Right ventricle myocardium superior (tissue), 1 donor: ENCODE data around the gene KRTAP12-3. TPM values are rescaled to one million over a fixed set of nuclear protein-coding genes. Genes with fewer than 3 reads are reported as not detected.
"Not testable (repeated sequence)": the region's sequence is repeated elsewhere in the genome, so short reads cannot be mapped to it uniquely, and the experiment has no call there.

Experiments
- ATAC-seq: fragments of 200-7000 bp; cut with Tn5 transposase; one replicate; pipeline ENCODE4 v1.9.1; 2020; ENCODE audit warnings: mild to moderate bottlenecking; ENCODE audit not compliant: poor library complexity
- DNase-seq: peaks from one replicate; pipeline ENCODE4 v3.0.0-alpha.2; 2020
- intact Hi-C: fragments of 100-400 bp; cut with DNase I; formaldehyde crosslinking; loops from one replicate; pipeline ENCODE4 v1.11.2; 2022
- long read RNA-seq: library from polyadenylated mRNA; unstranded; transcript quantifications from one replicate; pipeline ENCODE4 v2.0.0, GENCODE V29; 2021
- total RNA-seq: library from RNA; stranded (reverse); fragmentation: NEBNext Ultra II Directional; extraction: Animal tissue kit (Norgen Biotek cat#: 25700); gene quantifications from one replicate; pipeline ENCODE4 v1.2.1, GENCODE V29; 2021
- donor health status: DM: no; HTN: yes; CAD: no; lungs with severe emphysema.

Gene KRTAP12-3, protein sequence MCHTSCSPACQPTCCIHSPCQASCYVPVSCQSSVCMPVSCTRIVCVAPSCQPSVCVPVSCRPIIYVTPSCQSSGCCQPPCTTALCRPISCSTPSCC
- total RNA-seq: not detected
- long read RNA-seq: 0 reads

DNA sequence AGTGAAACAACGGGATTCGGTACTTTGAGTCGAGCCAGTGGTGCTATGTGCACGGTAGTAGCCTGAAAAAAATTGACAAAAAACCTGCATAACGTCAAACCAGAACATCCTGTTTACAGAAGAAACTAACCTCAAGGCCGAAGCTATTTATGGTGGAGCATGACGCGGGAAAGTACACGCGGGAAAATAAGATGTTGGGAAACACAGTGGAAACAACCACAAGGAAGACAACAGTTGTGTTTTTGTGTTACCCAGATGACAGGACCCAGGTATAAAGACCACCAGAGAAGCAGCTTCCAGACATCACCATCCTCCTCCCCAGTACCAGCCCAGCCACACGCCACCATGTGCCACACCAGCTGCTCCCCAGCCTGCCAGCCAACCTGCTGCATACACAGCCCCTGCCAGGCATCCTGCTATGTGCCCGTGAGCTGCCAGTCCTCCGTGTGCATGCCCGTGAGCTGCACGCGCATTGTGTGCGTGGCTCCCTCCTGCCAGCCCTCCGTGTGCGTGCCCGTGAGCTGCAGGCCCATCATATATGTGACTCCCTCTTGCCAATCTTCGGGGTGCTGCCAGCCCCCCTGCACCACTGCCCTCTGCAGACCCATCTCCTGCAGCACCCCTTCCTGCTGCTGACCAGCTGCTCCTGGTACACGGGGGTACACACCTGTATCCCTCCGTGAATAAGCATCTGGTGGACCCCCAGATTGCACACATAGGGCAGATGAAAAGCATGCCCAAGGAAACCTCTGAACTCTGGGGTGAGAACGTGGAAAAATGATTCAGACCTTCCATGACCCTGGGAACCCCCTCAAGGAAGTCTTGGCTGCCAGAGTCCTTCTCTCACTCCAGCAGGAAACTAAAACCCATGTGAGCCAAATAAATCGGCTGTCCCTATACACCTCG lies at the start of gene KRTAP12-3:
TSS of gene KRTAP12-3 (plus strand) at position 298 of the 906 bp plus-strand sequence. CDS start at position 346, 48 bp downstream.
- no peak for DNase-seq
- intact Hi-C loops: no loop called here
- ATAC-seq: no peak

DNA sequence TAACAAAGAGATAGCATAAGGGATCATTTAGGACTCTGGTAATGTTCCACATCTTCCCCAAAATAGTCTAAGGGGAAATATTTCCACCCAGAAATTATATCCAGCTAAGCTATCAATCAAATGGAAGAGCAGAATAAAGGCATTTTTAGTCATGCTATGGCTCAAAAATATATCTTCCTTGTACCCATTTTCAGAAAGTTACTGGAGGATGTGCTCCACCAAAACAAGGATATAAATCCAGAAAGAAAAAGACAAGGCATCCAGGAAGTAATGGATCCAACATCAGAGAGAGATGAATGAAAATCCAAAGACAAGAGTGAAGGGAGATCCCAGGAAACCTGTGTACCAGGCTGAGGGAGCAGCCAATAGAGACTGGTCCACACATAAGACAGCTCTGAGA lies 48.5 kb upstream of the KRTAP12-3 start:
- ATAC-seq (no peak), DNase-seq (no peak)
- intact Hi-C loops: no loop called here

DNA sequence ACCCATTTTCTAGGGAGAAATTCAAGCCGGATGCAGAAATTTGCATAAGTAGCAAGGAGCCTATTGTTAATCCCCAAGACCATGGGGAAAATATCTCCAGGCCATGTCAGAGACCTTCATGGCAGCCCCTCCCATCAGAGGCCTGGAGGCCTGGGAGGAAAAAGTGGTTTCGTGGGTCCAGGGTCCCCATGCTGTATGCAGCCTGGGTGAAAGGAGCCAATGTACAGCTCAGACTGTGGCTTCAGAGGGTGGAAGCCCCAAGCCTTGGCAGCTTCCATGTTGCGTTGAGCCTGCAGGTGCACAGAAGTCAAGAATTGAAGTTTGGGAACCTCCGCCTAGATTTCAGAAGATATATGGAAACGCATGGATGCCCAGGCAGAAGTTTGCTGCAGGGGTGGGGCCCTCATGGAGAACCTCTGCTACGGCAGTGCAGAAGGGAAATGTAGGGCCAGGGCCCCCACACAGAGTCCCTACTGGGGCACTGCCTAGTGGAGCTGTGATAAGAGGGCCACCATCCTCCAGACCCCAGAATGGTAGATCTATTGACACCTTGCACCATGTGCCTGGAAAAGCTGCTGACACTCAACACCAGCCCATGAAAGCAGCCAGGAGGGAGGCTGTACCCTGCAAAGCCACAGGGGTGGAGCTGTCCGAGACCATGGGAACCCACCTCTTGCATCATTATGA lies 47.4 kb upstream of the KRTAP12-3 start:
- intact Hi-C loops, DNase-seq, ATAC-seq: not testable (repeated sequence)

DNA sequence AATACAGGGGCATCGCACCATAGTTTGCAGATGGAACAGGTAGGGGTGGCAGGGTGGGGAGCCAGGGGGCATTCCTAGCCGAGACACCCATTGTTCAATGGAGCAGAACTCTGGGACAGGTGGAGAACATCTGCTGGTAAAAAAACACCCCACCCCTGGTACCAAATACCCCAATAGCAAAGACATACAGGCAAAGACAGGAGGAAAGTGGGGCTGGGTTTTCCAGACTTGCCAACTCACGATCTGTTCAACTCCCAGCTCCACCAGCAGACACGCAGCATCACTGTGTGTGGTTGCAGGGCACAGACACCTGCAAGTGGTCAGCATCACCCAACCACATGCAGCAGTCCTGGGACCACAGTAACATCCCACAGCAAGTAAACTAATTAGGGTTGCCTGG lies 46.2 kb upstream of the KRTAP12-3 start:
- no peak for DNase-seq
- intact Hi-C loops: no loop called here
- no peak for ATAC-seq

DNA sequence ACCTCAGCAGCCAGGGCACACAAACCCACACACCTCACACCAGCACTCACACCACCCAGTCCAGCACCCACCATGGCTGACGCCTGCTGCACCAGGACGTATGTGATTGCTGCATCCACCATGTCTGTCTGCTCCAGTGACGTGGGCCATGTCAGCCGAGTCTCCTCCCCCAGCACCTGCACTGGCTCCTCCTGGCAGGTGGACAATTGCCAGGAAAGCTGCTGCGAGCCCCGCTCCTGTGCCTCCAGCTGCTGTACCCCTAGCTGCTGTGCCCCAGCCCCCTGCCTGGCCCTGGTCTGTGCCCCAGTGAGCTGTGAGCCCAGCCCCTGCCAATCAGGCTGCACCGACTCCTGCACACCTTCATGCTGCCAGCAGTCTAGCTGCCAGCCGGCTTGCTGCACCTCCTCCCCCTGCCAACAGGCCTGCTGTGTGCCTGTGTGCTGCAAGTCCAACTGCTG lies 45.7 kb upstream of the KRTAP12-3 start, which contains the start of gene KRTAP10-8:
TSS of gene KRTAP10-8 (plus strand) at position 51 of the 458 bp plus-strand sequence. CDS start at position 73, 22 bp downstream.
- ATAC-seq (no peak), DNase-seq (no peak)
- intact Hi-C loops: no loop called here

GRCh38 chr21:44612669-44613229 lies 45.0 kb upstream of the KRTAP12-3 start:
- ATAC-seq (no peak), DNase-seq (no peak)
- intact Hi-C loops: no loop called here

- intact Hi-C loops: no loop called here
- DNase-seq: no peak
Measured at GRCh38 chr21:44613386-44614155, 44.2 kb upstream of the KRTAP12-3 start.

GRCh38 chr21:44614161-44614631 lies 43.5 kb upstream of the KRTAP12-3 start:
- ATAC-seq (no peak), DNase-seq (no peak)
- intact Hi-C loops: no loop called here

More at GRCh38 chr21:44613386-44614155, 44.2 kb upstream of the KRTAP12-3 start:
- no peak for ATAC-seq

DNA sequence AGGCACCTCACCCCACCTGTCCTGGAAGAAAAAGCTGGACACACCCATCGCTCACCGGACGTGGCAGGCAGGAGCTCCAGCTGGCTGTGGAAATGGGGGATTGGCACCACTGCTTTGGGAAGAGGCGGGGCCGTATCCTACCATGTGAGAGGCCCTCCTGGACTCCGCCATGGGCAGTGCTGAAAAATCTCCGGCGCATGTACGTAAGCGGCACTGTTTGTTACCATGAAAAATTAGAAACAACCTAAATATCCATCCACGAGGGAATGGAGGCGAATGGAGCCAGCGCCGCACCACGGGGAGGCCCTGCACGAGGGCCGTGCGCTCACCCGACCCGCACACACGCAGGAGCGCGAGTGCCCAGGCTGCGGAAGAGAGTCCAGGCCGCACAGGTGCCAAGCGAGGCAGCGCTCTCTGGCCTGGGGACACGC lies 42.8 kb upstream of the KRTAP12-3 start:
- intact Hi-C loops: no loop called here
- no peak for DNase-seq
- ATAC-seq: no peak

- intact Hi-C loops: no loop called here
- ATAC-seq: no peak
Measured at GRCh38 chr21:44615466-44615865, 42.3 kb upstream of the KRTAP12-3 start.

GRCh38 chr21:44615911-44616590 lies 41.7 kb upstream of the KRTAP12-3 start:
- intact Hi-C loops: no loop called here
- ATAC-seq: no peak

More at GRCh38 chr21:44615466-44615865, 42.3 kb upstream of the KRTAP12-3 start:
- DNase-seq: no peak

DNA sequence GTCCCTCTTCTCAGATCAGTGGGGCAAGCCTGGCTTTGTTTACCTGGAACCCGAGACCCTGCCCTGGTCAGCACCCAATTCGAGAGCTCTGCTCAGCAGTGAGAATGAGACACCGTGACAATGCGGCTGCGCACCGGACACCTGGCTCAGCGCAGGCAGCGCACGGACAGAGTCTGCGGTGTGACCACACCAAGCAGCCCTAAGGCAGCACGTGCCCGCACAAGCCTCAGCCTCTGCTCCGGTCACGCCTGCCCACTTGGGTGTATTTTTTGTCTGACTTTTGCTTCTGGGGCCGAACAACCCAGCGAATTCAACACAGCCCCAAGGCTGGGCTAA lies 41.2 kb upstream of the KRTAP12-3 start:
- ATAC-seq: no peak
- intact Hi-C loops: no loop called here
- no peak for DNase-seq

More at GRCh38 chr21:44615911-44616590, 41.7 kb upstream of the KRTAP12-3 start:
- no peak for DNase-seq

- intact Hi-C loops: no loop called here
- DNase-seq (no peak), ATAC-seq (no peak)
Measured at GRCh38 chr21:44617071-44617501, 40.6 kb upstream of the KRTAP12-3 start.

- peak; percentile 66 for DNase-seq
- intact Hi-C loops: no loop called here
- ATAC-seq: peak; percentile 61
Measured at GRCh38 chr21:44618504-44618903, 39.2 kb upstream of the KRTAP12-3 start.

DNA sequence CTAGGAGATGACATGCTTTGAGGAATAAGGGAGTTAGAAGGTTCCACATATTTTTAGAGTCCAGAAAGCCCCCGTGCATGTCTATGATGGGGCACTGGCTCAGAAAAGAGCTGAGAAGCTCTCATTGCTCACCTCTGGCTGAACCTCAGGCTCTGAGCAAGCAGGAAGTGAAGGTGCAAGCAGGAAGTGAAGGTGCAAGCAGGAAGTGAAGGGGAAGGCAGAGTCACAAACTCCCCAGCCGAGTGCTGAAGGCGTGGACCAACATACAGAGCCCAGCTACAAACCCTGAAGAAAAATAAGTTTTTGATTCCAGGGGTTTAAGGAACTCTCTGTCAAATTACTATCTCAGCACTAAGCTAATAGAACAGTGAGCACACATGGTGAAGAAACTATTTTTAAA lies 38.8 kb upstream of the KRTAP12-3 start:
- intact Hi-C loops: no loop called here
- ATAC-seq (no peak), DNase-seq (no peak)

DNA sequence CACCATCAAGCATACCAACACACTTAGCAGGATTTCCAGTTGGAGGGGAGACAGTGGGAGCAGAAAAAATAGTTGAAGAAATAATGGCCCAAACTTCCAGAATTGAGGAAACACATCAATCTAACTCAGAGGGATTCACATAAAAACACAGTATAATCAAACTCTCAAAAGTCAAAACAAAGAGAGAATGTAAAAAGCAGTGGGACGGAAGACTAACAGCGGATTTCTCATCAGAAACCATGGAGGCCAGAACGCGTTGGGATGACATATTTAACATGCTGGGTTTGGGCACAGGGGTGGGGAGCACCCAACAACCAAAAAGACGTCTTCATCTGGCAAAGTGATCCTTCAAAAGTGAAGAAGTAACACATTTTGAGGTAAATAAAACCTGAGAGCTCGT lies 37.8 kb upstream of the KRTAP12-3 start:
- ATAC-seq (no peak), DNase-seq (no peak)
- intact Hi-C loops: no loop called here

GRCh38 chr21:44623575-44623974 lies 34.2 kb upstream of the KRTAP12-3 start:
- intact Hi-C loops: no loop called here

DNA sequence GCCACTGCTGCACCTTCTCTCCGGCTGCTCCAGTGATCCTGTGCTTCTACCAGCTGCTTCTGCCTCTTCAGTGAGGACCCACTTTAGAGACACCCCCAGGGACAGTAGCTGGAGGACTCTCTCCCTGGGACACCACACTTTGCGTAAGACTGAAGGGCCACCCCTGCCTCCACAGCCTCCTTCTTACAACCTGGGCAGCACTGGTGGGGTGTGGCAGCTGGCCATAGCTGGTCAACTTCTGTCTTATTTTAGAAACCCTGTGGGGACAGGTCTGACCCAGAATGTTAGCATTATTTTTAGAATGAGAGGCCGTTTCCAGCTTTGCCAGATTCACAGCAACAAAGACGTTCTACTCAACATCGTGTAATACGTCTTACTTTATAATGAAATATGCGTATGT lies 32.0 kb upstream of the KRTAP12-3 start:
- intact Hi-C loops: no loop called here
- no peak for DNase-seq
- ATAC-seq: peak; percentile 41

More at GRCh38 chr21:44623575-44623974, 34.2 kb upstream of the KRTAP12-3 start:
- ATAC-seq: no peak
- DNase-seq: no peak
